ENCODE results near the gene CD2AP. TPM values are rescaled to one million over a fixed set of nuclear protein-coding genes. Genes with fewer than 3 reads are reported as not detected.
"Not testable (repeated sequence)": the region's sequence is repeated elsewhere in the genome, so short reads cannot be mapped to it uniquely, and the experiment has no call there.

CD2AP gene
- total RNA-seq, 2 donors from 2014 or later: 28.5 to 31.0 TPM

DNA sequence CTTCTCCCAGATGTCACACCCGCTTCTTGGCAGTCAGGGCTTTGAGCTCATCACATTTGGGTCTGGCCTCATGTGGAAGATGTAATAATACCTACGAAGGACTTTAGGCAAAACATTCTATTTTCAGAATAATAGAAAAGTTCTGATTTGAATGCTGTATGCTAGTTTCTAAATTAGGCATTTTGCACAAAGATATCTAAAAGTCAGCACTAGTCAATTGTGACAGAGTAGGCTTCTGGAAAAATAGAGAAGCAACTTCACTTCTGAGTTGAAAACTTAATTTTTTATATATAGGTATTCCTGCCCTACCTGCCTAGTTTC lies 38.3 kb upstream of the CD2AP start:
- WGBS, 2 donors: 78 to 86% methylated on average over 2 of the region's 2 CpGs

DNA sequence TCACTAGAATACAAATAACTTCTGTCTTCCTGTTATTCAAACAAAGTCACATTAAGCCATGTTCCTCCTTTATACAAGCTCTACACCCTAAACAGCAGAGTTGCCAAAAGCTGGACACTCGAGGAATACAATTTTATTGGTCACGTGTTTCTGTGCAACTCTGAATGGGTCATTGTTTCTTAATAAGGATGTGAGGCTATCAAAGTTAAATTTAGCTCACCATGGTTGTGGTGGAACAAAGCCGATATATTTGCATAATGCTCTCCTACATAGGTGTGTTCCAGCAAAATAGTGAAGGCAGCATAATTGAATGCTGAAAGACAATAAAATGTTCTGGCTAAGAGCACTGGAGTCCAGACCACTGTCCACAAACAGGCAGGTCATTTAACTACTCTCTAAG lies 36.9 kb upstream of the CD2AP start:
- Histone ChIP-seq H3K9me3 (no peaks in the 10 kb centered on the region), H3K36me3 (replicated peaks in 1 of 2; ENCODE audit: insufficient read depth in 1 of 2, low read depth in 2 of 2) (no peaks in the 10 kb centered on the region), H3K4me3 (no peak overlapping the region), H3K27ac (peak overlapping the region in 2 of 4 donors; percentile 13 to 60), H3K4me1 (no peaks in the 10 kb centered on the region), H3K27me3 (no peaks in the 10 kb centered on the region)
- TF ChIP-seq POLR2A (IDR thresholded peaks at IDR 0.05): no peak
- TF ChIP-seq, protein P1, sequence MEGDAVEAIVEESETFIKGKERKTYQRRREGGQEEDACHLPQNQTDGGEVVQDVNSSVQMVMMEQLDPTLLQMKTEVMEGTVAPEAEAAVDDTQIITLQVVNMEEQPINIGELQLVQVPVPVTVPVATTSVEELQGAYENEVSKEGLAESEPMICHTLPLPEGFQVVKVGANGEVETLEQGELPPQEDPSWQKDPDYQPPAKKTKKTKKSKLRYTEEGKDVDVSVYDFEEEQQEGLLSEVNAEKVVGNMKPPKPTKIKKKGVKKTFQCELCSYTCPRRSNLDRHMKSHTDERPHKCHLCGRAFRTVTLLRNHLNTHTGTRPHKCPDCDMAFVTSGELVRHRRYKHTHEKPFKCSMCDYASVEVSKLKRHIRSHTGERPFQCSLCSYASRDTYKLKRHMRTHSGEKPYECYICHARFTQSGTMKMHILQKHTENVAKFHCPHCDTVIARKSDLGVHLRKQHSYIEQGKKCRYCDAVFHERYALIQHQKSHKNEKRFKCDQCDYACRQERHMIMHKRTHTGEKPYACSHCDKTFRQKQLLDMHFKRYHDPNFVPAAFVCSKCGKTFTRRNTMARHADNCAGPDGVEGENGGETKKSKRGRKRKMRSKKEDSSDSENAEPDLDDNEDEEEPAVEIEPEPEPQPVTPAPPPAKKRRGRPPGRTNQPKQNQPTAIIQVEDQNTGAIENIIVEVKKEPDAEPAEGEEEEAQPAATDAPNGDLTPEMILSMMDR (IDR thresholded peaks at IDR 0.05): no peak
- ATAC-seq (peak; percentile 89), DNase-seq (peak in 1 of 4 donors; percentile 43)
- 22 to 32% methylated on average over 3 of the region's 3 CpGs for WGBS, 2 donors
- intact Hi-C loops (cut with DNase I): no loop called here

More for the DNA sequence above, 38.3 kb upstream of the CD2AP start:
- DNase-seq: no peak
- Histone ChIP-seq H3K9me3 (no peaks in the 10 kb centered on the region), H3K36me3 (replicated peaks in 1 of 2; ENCODE audit: insufficient read depth in 1 of 2, low read depth in 2 of 2) (no peaks in the 10 kb centered on the region), H3K4me1 (peaks cover 11% of the 10 kb centered on the region), H3K27me3 (no peaks in the 10 kb centered on the region), H3K27ac (no peak overlapping the region), H3K4me3 (no peak overlapping the region)
- ATAC-seq: no peak
- TF ChIP-seq, protein P1 (IDR thresholded peaks at IDR 0.05): no peak
- TF ChIP-seq POLR2A (IDR thresholded peaks at IDR 0.05): no peak
- intact Hi-C loops (cut with DNase I): no loop called here

GRCh38 chr6:47444964-47445363 lies 32.6 kb upstream of the CD2AP start:
- H3K4me3 ChIP-seq; DNase-seq; H3K4me1 ChIP-seq; H3K27me3 ChIP-seq; H3K27ac ChIP-seq; H3K9me3 ChIP-seq; H3K36me3 ChIP-seq (replicated peaks in 1 of 2; ENCODE audit: insufficient read depth in 1 of 2, low read depth in 2 of 2); intact Hi-C loops (cut with DNase I); ATAC-seq: not testable (repeated sequence)
- 95 to 97% methylated on average over 3 of the region's 3 CpGs for WGBS, 2 donors

DNA sequence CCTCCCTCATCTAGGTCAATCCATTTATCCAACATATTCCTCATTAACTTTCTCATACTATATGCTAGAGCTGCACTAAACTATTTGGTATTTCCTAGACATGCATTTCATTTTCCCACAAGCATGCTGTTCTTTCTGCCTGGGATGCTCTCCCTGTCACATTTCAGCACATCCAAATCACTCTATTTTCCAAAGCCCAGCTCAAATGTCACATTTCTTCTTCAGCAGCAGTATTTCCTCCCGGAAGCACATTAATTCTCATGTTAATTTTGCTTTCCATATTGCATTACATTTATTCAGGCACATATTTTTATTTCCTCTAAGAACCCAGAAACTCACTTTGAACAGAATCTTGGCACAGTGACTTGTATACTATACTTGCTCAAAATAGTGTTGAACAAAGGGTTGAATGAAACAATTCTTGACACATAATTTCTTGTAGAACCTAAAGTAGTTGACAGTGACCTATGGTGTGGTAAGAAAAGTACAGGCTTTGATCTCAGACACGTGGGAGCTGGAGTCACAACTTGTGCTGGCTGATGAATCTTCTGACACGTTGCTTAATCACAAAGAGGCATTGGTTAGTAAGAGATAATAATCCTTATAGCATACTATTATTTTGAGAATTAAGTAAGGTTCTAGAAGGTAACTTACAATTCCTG lies 30.8 kb upstream of the CD2AP start:
- Histone ChIP-seq H3K27me3 (no peaks in the 10 kb centered on the region), H3K4me1 (peaks cover 9% of the 10 kb centered on the region), H3K9me3 (no peaks in the 10 kb centered on the region), H3K4me3 (no peak overlapping the region), H3K27ac (no peak overlapping the region), H3K36me3 (replicated peaks in 1 of 2; ENCODE audit: insufficient read depth in 1 of 2, low read depth in 2 of 2) (no peaks in the 10 kb centered on the region)
- no peak for ATAC-seq
- DNase-seq: no peak
- intact Hi-C loops (cut with DNase I): no loop called here
- WGBS, 2 donors: 58 to 85% methylated on average over 3 of the region's 3 CpGs
- TF ChIP-seq POLR2A (IDR thresholded peaks at IDR 0.05): no peak
- TF ChIP-seq, protein P1 (IDR thresholded peaks at IDR 0.05): no peak

- H3K4me3 ChIP-seq: no peak overlapping the region
- no peaks in the 10 kb centered on the region for H3K27me3 ChIP-seq
- WGBS, 2 donors: 89 to 93% methylated on average over 1 of the region's 1 CpG
- H3K27ac ChIP-seq: no peak overlapping the region
- ATAC-seq (no peak), DNase-seq (no peak)
- no peaks in the 10 kb centered on the region for H3K9me3 ChIP-seq
- H3K36me3 ChIP-seq (replicated peaks in 1 of 2; ENCODE audit: insufficient read depth in 1 of 2, low read depth in 2 of 2): no peaks in the 10 kb centered on the region
- peaks cover 9% of the 10 kb centered on the region for H3K4me1 ChIP-seq
- intact Hi-C loops (cut with DNase I): no loop called here
- TF ChIP-seq, protein P1 (IDR thresholded peaks at IDR 0.05): no peak
- no peak for TF ChIP-seq POLR2A (IDR thresholded peaks at IDR 0.05)
These were observed 29.9 kb upstream of the CD2AP start for GRCh38 chr6:47447722-47448121.

All from body of pancreas (tissue), 4 donors.